ENCODE data around the gene AKAP13.

DNA sequence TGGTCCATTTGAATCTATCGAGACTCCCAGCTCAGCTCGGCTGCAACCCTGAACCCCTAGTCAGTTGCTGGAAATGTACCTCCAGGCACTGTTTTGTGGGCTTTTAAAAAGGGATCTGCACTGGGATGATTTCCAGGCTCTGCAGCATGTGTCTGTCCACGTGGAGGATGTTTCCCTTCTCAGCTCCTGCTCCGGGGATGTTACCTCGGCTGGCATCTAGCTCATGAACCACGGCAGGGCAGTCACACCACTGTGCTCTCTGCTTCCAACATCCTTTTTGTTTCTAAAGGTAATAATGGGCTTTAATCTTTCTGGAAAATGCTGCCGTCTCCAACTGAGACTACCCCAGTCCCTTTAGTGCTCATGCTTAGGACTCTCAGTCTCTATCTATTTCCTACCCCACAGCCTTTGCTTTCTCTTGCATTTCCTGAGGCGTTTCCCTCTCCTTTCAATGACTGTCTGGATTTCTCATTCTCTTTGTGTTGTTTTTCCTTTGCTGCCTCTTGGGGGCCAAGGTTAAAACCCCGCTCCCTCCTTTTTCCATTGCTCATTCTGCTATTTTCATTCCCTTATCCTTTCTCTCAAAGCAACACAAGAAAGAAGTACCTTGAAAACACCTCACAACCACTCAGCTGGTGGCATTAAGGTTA, 42.9 kb upstream of the AKAP13 start:
- TF ChIP-seq, protein P1, sequence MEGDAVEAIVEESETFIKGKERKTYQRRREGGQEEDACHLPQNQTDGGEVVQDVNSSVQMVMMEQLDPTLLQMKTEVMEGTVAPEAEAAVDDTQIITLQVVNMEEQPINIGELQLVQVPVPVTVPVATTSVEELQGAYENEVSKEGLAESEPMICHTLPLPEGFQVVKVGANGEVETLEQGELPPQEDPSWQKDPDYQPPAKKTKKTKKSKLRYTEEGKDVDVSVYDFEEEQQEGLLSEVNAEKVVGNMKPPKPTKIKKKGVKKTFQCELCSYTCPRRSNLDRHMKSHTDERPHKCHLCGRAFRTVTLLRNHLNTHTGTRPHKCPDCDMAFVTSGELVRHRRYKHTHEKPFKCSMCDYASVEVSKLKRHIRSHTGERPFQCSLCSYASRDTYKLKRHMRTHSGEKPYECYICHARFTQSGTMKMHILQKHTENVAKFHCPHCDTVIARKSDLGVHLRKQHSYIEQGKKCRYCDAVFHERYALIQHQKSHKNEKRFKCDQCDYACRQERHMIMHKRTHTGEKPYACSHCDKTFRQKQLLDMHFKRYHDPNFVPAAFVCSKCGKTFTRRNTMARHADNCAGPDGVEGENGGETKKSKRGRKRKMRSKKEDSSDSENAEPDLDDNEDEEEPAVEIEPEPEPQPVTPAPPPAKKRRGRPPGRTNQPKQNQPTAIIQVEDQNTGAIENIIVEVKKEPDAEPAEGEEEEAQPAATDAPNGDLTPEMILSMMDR (IDR thresholded peaks at IDR 0.05; ENCODE audit: control extremely low read depth in 1 of 3, insufficient read depth in 1 of 3, low read depth in 1 of 3, low read length in 3 of 3) = no peak
- TF ChIP-seq POLR2AphosphoS5 (IDR thresholded peaks at IDR 0.05; ENCODE audit: low read depth, low read length) (no peak), JUN (IDR thresholded peaks at IDR 0.05; ENCODE audit: low read depth, low read length) (no peak)

Measured in H1 (cell line).